A549 treated with CORT108297 at 1 μM for 4 hours (cell line): ENCODE data around the gene NF1. TPM values are rescaled to one million over a fixed set of nuclear protein-coding genes. Genes with fewer than 3 reads are reported as not detected.

ENCODE experiments used
- total RNA-seq: library from RNA; stranded (reverse); fragments of 200-300 nt; extraction: Qiagen RNA extraction; gene quantifications from 5 replicates; pipeline ENCODE4 v1.2.3, GENCODE V29; 2022

The NF1 gene, protein sequence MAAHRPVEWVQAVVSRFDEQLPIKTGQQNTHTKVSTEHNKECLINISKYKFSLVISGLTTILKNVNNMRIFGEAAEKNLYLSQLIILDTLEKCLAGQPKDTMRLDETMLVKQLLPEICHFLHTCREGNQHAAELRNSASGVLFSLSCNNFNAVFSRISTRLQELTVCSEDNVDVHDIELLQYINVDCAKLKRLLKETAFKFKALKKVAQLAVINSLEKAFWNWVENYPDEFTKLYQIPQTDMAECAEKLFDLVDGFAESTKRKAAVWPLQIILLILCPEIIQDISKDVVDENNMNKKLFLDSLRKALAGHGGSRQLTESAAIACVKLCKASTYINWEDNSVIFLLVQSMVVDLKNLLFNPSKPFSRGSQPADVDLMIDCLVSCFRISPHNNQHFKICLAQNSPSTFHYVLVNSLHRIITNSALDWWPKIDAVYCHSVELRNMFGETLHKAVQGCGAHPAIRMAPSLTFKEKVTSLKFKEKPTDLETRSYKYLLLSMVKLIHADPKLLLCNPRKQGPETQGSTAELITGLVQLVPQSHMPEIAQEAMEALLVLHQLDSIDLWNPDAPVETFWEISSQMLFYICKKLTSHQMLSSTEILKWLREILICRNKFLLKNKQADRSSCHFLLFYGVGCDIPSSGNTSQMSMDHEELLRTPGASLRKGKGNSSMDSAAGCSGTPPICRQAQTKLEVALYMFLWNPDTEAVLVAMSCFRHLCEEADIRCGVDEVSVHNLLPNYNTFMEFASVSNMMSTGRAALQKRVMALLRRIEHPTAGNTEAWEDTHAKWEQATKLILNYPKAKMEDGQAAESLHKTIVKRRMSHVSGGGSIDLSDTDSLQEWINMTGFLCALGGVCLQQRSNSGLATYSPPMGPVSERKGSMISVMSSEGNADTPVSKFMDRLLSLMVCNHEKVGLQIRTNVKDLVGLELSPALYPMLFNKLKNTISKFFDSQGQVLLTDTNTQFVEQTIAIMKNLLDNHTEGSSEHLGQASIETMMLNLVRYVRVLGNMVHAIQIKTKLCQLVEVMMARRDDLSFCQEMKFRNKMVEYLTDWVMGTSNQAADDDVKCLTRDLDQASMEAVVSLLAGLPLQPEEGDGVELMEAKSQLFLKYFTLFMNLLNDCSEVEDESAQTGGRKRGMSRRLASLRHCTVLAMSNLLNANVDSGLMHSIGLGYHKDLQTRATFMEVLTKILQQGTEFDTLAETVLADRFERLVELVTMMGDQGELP (N-terminal part only)
- total RNA-seq: 14.6 to 20.7 TPM (median 19.3 TPM) in 5 replicates

DNA sequence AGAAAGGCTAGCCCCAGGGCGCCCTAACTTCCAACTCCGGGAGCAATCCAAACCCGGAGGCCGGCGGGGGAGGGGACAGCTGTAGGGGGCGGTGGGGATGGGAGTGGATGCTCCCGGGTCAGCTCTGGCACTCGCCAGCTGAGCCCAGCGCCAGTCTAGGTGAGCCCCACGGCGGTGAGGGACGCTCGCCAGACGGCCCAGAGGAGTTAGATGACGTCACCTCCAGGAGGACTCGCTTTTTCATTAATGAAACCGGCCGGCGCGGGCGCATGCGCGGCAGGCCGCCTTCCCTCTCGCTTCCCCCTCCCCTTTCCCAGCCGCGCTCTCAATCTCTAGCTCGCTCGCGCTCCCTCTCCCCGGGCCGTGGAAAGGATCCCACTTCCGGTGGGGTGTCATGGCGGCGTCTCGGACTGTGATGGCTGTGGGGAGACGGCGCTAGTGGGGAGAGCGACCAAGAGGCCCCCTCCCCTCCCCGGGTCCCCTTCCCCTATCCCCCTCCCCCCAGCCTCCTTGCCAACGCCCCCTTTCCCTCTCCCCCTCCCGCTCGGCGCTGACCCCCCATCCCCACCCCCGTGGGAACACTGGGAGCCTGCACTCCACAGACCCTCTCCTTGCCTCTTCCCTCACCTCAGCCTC, at the start of gene NF1:
Gene NF1, plus strand, starts transcription at position 378 of the 636 bp plus-strand sequence. CDS start 333 bp downstream, outside the sequence.

DNA sequence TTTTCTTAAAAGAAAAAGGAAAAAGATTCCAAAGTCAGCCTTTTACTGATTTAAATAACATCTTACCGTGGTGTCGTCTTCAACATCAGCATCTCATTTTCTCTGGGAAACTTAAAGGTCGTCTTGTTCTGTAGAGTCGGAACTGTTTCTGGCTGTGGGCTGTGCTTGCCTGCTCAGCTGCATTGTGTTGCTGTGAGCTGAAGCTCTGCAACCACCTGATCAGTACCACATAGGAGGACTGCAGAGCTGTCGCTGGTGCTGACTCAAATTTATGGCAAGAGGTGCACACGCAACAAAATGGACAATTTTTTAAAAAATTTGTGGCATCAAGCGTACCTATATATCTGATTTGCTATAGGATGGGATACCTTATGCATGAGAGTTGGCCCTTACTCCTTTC, 202.3 kb downstream of the NF1 start, which contains the start of gene OMG:
Gene OMG, minus strand, starts transcription at position 150 of the 400 bp plus-strand sequence. CDS start 908 bp downstream, outside the sequence.

DNA sequence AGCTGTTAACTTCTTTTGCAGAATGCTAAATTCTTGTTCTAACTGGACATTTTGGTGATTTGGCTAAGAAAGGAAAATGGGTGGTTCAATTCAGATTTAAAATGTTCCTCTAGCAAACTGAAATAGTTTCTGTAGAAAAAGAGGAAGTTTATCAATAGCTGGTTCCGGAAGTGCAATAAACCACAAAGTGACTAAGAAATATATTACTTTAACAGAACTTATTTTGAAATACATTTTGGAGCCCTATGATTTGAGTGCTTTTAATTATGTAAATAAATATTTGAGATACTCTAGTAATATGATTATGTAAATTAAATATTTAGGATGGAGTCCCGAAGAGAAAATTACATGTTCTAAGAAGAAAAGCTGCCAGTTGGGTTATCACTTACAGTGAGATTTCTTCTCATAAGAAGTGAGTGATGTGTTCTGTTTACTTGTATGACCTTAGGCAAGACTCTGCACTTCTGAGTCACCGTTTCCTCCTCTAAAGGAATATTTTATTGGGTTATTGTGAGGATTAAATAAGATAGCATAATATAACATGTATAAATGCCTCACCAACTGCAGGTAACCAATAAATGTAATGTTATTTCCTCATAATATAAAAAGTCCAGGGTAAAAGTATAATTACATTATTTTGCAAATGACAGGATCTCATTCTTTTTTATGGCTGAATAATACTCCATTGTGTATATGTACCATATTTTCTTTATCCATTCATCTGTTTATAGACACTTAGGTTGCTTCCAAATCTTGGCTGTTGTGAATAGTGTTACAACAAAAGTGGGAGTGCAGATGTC, 219.4 kb downstream of the NF1 start, which contains the start of gene EVI2B:
Gene EVI2B, minus strand, starts transcription at position 73 of the 800 bp plus-strand sequence. CDS start 8,445 bp downstream, outside the sequence.

GRCh38 chr17:31321481-31321880, 226.7 kb downstream of the NF1 start, which contains the start of gene EVI2A:
Gene EVI2A (minus strand): TSS chr17:31321622. CDS start chr17:31319013, 2,609 bp downstream.

GRCh38 chr17:31391496-31391949, 296.7 kb downstream of the NF1 start, which contains the start of gene RAB11FIP4:
Gene RAB11FIP4 (plus strand): TSS chr17:31391675. CDS start chr17:31391853, 178 bp downstream.

Other genes with a start within 250 kb of the NF1 start
- gene TEFM, start 188.7 kb upstream of the NF1 start, total RNA-seq: 18.0 to 32.4 TPM (median 19.7 TPM) in 5 replicates
- 2.5 to 3.0 TPM (median 2.8 TPM) in 5 replicates for gene ADAP2, start 173.0 kb upstream of the NF1 start, total RNA-seq
- 22.2 to 25.7 TPM (median 24.7 TPM) in 5 replicates for gene RNF135, start 123.9 kb upstream of the NF1 start, total RNA-seq
- not detected in 5 replicates for gene OMG, start 202.3 kb downstream of the NF1 start, total RNA-seq
- 0.10 to 0.17 TPM (median 0.15 TPM) in 5 replicates for gene EVI2B, start 219.1 kb downstream of the NF1 start, total RNA-seq
- gene EVI2A, start 226.6 kb downstream of the NF1 start, total RNA-seq: not detected in 5 replicates